ENCODE results near the gene ZBTB21.
A peak's percentile ranks its signal among the peaks of the same experiment; 100 is the strongest.
"Not testable (repeated sequence)": the region's sequence is repeated elsewhere in the genome, so short reads cannot be mapped to it uniquely, and the experiment has no call there.

Gene ZBTB21

GRCh38 chr21:41951876-41952567 lies 58.1 kb downstream of the ZBTB21 start:
- DNase-seq (ENCODE audit: low read depth), result no peak

GRCh38 chr21:41950941-41951351 lies 59.2 kb downstream of the ZBTB21 start:
- DNase-seq (ENCODE audit: low read depth), result no peak

GRCh38 chr21:41949631-41950030 lies 60.5 kb downstream of the ZBTB21 start:
- not testable (repeated sequence) for DNase-seq (ENCODE audit: low read depth)

GRCh38 chr21:41948901-41949300 lies 61.3 kb downstream of the ZBTB21 start:
- no peak for DNase-seq (ENCODE audit: low read depth)

- DNase-seq (ENCODE audit: low read depth), result peak; percentile 38
These were observed 61.9 kb downstream of the ZBTB21 start for GRCh38 chr21:41948078-41948895.

- DNase-seq (ENCODE audit: low read depth), result no peak
These were observed 64.2 kb downstream of the ZBTB21 start for GRCh38 chr21:41945982-41946381.

GRCh38 chr21:41943851-41944250 lies 66.3 kb downstream of the ZBTB21 start:
- DNase-seq (ENCODE audit: low read depth), result no peak

- no peak for DNase-seq (ENCODE audit: low read depth)
These were observed 67.7 kb downstream of the ZBTB21 start for GRCh38 chr21:41942457-41942856.

GRCh38 chr21:41941941-41942340 lies 68.2 kb downstream of the ZBTB21 start:
- DNase-seq (ENCODE audit: low read depth), result no peak

- no peak for DNase-seq (ENCODE audit: low read depth)
These were observed 69.7 kb downstream of the ZBTB21 start for GRCh38 chr21:41940431-41940830.

- no peak for DNase-seq (ENCODE audit: low read depth)
These were observed 70.8 kb downstream of the ZBTB21 start for GRCh38 chr21:41939391-41939790.

Data from GM04504 (cell line).